Activated CD4-positive, alpha-beta memory T cell treated with anti-CD3 and anti-CD28 coated beads for 36 hours (primary cell): ENCODE measurements around the gene FOXP1. TPM values are rescaled to one million over a fixed set of nuclear protein-coding genes. Genes with fewer than 3 reads are reported as not detected.

Source experiments
- CTCF ChIA-PET: fragments of 350-600 bp; sonication (Branson Sonifier 250); formaldehyde crosslinking; loops from one replicate; lab custom pipeline; 2021; ENCODE audit warnings: antibody characterized with exemption, inconsistent platforms; lab: Charles Lee
- POLR2A ChIA-PET: fragments of 350-600 bp; sonication (Branson Sonifier 250); formaldehyde crosslinking; loops from one replicate; lab custom pipeline; 2021; ENCODE audit warnings: antibody characterized with exemption; lab: Charles Lee
- DNase-seq: peaks from one replicate; pipeline ENCODE4 v3.0.0-alpha.2; 2020
- H3K27ac Mint-ChIP-seq: one replicate; pipeline ENCODE4 v1.8.0; 2021; ENCODE audit warnings: mixed read lengths
- H3K27me3 Mint-ChIP-seq: one replicate; pipeline ENCODE4 v1.8.0; 2021; ENCODE audit warnings: mixed read lengths
- H3K36me3 Mint-ChIP-seq: one replicate; pipeline ENCODE4 v1.8.0; 2021; ENCODE audit warnings: mixed read lengths
- H3K4me1 Mint-ChIP-seq: one replicate; pipeline ENCODE4 v1.8.0; 2021; ENCODE audit warnings: low read depth, mixed read lengths
- H3K4me3 Mint-ChIP-seq: one replicate; pipeline ENCODE4 v1.8.0; 2021; ENCODE audit warnings: mild to moderate bottlenecking, mixed read lengths
- H3K9me3 Mint-ChIP-seq: one replicate; pipeline ENCODE4 v1.8.0; 2021; ENCODE audit warnings: mixed read lengths
- intact Hi-C: fragments of 100-400 bp; cut with micrococcal nuclease; formaldehyde crosslinking; loops from one replicate; pipeline ENCODE4 v1.15.1; 2023
- total RNA-seq, 2 experiments: library from RNA; stranded (reverse); gene quantifications; one replicate each; pipeline ENCODE4 v1.2.3, GENCODE V29; 2021

FOXP1 gene
- total RNA-seq, 2 experiments from 2014 or later: 94.4 to 102 TPM

GRCh38 chr3:71429597-71429988 lies 153.9 kb downstream of the FOXP1 start:
- POLR2A ChIA-PET: no interaction called here

GRCh38 chr3:71428841-71429596 lies 154.5 kb downstream of the FOXP1 start:
- Mint-ChIP-seq H3K9me3 (no peaks in the 10 kb centered on the region), H3K36me3 (peaks cover 12% of the 10 kb centered on the region), H3K4me3 (peak overlapping the region; percentile 24), H3K27ac (peak overlapping the region; percentile 61), H3K27me3 (no peaks in the 10 kb centered on the region), H3K4me1 (peaks cover 90% of the 10 kb centered on the region)
- DNase-seq: no peak
- ChIA-PET POLR2A (no interaction called here), CTCF (interaction anchor here (0.6 kb wide), 1 partner anchor 254 kb away, joined by 4 read pairs; no protein-coding TSS in a partner anchor)
- intact Hi-C loops: loop anchor here (10.0 kb wide), 1 partner anchor 124 kb away; no protein-coding TSS in a partner anchor

More at GRCh38 chr3:71429597-71429988, 153.9 kb downstream of the FOXP1 start:
- Mint-ChIP-seq H3K4me3 (peak overlapping the region; percentile 24), H3K9me3 (no peaks in the 10 kb centered on the region), H3K27ac (peak overlapping the region; percentile 63), H3K36me3 (peaks cover 8% of the 10 kb centered on the region), H3K27me3 (no peaks in the 10 kb centered on the region), H3K4me1 (peaks cover 87% of the 10 kb centered on the region)
- DNase-seq: no peak
- CTCF ChIA-PET: interaction anchor here (0.6 to 1.5 kb wide), 2 partner anchors 14 to 255 kb away, joined by 3 to 4 read pairs; no protein-coding TSS in a partner anchor
- intact Hi-C loops: loop anchor here (10.0 kb wide), 1 partner anchor 125 kb away; no protein-coding TSS in a partner anchor

DNA sequence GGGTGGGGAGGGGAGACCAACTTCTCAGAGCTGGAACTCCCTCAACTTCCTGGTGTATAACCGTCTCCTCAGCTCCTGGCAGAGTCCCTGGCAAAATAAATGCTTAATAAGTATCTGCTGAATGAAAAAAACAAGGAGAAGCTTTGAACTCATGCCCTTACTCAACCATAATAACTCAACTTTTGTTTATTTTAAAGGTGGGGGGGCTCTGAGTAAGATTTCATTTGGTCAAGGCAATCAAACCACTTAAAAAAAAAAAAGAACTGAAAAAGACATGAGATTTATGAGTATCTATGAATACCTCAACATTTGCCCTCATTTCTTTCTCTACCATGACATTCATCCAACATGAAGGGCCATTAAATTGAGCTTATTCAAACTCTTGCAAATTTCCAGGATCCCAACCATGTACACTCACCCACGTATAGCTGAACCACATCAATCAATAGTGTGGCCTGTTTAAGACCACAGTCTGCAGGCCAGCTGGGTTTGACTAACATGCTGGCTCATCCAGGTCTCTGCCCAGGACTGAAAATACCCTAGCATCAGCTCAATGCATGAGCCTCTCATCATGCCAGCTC lies 157.9 kb downstream of the FOXP1 start:
- peaks cover 87% of the 10 kb centered on the region for H3K4me1 Mint-ChIP-seq
- no peak overlapping the region for H3K27ac Mint-ChIP-seq
- intact Hi-C loops: loop anchor here (10.0 kb wide), 1 partner anchor 121 kb away; no protein-coding TSS in a partner anchor
- ChIA-PET POLR2A (interaction anchor here (0.7 to 1.4 kb wide), 3 partner anchors 10 to 210 kb away, joined by 3 read pairs; no protein-coding TSS in a partner anchor), CTCF (interaction anchor here (0.8 to 1.7 kb wide), 6 partner anchors 8 to 86 kb away, joined by 3 to 7 read pairs (median 4); no protein-coding TSS in a partner anchor)
- no peak overlapping the region for H3K4me3 Mint-ChIP-seq
- no peaks in the 10 kb centered on the region for H3K27me3 Mint-ChIP-seq
- H3K9me3 Mint-ChIP-seq: no peaks in the 10 kb centered on the region
- peaks cover 13% of the 10 kb centered on the region for H3K36me3 Mint-ChIP-seq
- DNase-seq: peak; percentile 68

DNA sequence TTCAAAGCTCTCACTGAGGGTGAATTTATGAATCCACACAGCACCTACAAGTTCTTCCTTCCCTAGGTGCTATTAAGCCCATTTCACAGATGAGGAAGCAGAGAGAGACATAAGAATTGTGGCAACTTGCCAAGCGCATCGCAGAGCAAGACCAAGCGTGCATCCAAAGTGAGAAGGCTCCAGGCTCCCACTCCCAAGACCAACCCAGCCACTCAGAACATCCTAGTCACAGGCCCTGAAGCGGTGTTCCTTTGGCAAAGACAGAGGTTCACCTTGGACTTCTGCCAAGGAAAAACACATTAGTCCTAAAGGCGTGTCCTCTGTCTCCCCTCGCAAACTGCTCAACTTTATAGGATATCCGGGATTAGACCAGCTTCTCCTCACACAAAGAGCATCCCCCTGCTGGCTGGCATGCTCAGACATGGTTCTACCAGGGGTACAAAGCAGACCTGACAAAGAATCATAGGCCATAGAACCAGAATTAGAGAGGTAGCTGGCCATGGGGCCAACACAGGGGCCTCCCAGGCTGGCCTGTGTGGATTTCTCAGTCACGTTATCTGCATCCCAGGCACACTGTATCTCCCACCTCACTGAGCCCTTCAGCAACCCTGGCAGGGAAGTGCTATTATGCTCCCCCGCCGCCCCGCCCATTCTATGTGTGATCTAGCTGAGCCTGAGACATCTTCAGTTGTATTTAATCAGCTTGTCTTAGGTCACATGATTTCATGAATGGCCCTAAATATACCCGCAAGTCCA lies 160.2 kb downstream of the FOXP1 start:
- intact Hi-C loops: loop anchor here (2.0 to 10.0 kb wide), 3 partner anchors 37 to 159 kb away; partner anchors contain the start of gene FOXP1
- no peaks in the 10 kb centered on the region for H3K27me3 Mint-ChIP-seq
- POLR2A ChIA-PET: interaction anchor here (0.9 to 2.4 kb wide), 3 partner anchors 25 to 63 kb away, joined by 5 to 16 read pairs (median 5); no protein-coding TSS in a partner anchor
- CTCF ChIA-PET: interaction anchor here (1.1 to 1.4 kb wide), 2 partner anchors 26 to 63 kb away, joined by 3 to 7 read pairs; no protein-coding TSS in a partner anchor
- H3K9me3 Mint-ChIP-seq: no peaks in the 10 kb centered on the region
- H3K4me1 Mint-ChIP-seq: peaks cover 81% of the 10 kb centered on the region
- no peak overlapping the region for H3K4me3 Mint-ChIP-seq
- peaks cover 15% of the 10 kb centered on the region for H3K36me3 Mint-ChIP-seq
- peak overlapping the region; percentile 85 for H3K27ac Mint-ChIP-seq
- no peak for DNase-seq

DNA sequence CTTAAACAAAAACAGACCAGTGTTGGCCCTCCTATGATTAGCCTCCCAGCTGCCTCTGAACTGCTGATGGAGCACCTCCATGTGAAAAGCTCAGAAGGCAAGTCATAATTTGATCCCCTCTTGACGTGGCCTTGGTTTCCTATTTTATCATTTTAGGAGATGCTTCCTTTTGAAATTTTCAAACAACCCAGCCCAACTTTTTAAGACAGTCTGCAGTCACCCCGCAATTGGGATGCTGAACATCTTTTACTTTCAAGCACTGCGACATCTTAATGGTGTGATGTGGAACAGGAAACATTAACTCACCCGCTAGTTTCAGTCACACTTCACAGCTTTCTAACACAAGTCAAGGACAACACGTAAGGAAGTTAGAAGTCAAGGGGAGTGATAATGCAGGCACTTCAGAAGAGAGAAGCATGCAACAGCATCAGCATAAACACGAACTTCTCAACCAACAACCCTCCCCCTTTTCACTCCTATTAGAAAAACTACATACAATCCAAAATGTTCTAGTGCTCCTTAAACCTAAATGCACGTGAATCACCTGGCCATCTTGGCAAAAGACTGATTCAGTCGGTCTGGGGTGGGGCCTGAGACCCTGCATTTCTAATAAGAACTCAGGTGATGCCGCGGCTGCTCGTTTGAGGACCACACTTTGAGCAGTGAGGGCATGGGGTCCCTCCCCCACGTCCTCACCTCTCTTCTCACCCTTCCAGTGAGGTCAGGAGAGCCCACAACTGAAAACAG lies 161.5 kb downstream of the FOXP1 start:
- Mint-ChIP-seq H3K4me1 (peaks cover 84% of the 10 kb centered on the region), H3K36me3 (peaks cover 12% of the 10 kb centered on the region), H3K9me3 (no peaks in the 10 kb centered on the region), H3K27ac (peak overlapping the region; percentile 85), H3K4me3 (peak overlapping the region; percentile 44), H3K27me3 (no peaks in the 10 kb centered on the region)
- DNase-seq: peak; percentile 74
- ChIA-PET POLR2A (interaction anchor here (0.8 to 2.4 kb wide), 9 partner anchors 32 to 411 kb away, joined by 3 to 16 read pairs (median 5); partner anchors contain the start of gene FOXP1), CTCF (interaction anchor here (2.3 kb wide), 1 partner anchor 24 kb away, joined by 10 read pairs; no protein-coding TSS in a partner anchor)
- intact Hi-C loops: loop anchor here (1.0 to 10.0 kb wide), 11 partner anchors 9 to 335 kb away; partner anchors contain the start of gene FOXP1

GRCh38 chr3:71421475-71421819 lies 162.1 kb downstream of the FOXP1 start:
- ChIA-PET CTCF (interaction anchor here (2.3 kb wide), 1 partner anchor 23 kb away, joined by 10 read pairs; no protein-coding TSS in a partner anchor), POLR2A (interaction anchor here (0.8 to 2.4 kb wide), 9 partner anchors 33 to 410 kb away, joined by 3 to 16 read pairs (median 5); partner anchors contain the start of gene FOXP1)
- peaks cover 12% of the 10 kb centered on the region for H3K36me3 Mint-ChIP-seq
- peak overlapping the region; percentile 85 for H3K27ac Mint-ChIP-seq
- peak overlapping the region; percentile 44 for H3K4me3 Mint-ChIP-seq
- peaks cover 89% of the 10 kb centered on the region for H3K4me1 Mint-ChIP-seq
- intact Hi-C loops: loop anchor here (5.0 to 10.0 kb wide), 2 partner anchors 117 to 161 kb away; partner anchors contain the start of gene FOXP1
- DNase-seq: no peak
- H3K27me3 Mint-ChIP-seq: no peaks in the 10 kb centered on the region
- H3K9me3 Mint-ChIP-seq: no peaks in the 10 kb centered on the region

DNA sequence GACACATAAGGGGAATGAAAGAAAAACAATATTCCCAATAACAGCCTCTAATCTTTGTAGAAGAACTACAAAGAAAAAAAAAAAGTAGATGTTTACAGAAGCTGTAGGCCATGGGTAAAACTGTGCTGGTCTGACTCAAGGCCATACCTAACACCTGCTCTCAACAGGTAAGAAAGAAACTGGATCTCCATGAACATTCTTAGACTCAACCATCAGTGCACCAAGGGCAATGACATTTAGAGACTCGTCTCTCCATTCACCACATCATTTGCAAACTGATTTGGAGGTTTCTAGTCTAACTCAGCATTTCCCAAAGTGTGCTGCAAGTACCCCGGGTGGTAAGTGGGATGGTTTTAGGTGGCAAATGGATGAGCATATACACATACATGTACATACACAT lies 164.2 kb downstream of the FOXP1 start:
- Mint-ChIP-seq H3K27ac (no peak overlapping the region), H3K27me3 (no peaks in the 10 kb centered on the region), H3K4me3 (no peak overlapping the region), H3K9me3 (no peaks in the 10 kb centered on the region), H3K36me3 (peaks cover 4% of the 10 kb centered on the region), H3K4me1 (peaks cover 89% of the 10 kb centered on the region)
- ChIA-PET CTCF (interaction anchor here (0.6 kb wide), 1 partner anchor 31 kb away, joined by 3 read pairs; no protein-coding TSS in a partner anchor), POLR2A (interaction anchor here (0.6 kb wide), 1 partner anchor 190 kb away, joined by 3 read pairs; no protein-coding TSS in a partner anchor)
- DNase-seq: no peak
- intact Hi-C loops: no loop called here

GRCh38 chr3:71417791-71418190 lies 165.7 kb downstream of the FOXP1 start:
- ChIA-PET CTCF (interaction anchor here (0.8 to 2.5 kb wide), 3 partner anchors 8 to 53 kb away, joined by 3 to 12 read pairs (median 4); no protein-coding TSS in a partner anchor), POLR2A (interaction anchor here (1.2 kb wide), 1 partner anchor 37 kb away, joined by 3 read pairs; no protein-coding TSS in a partner anchor)
- H3K27ac Mint-ChIP-seq: no peak overlapping the region
- no peak overlapping the region for H3K4me3 Mint-ChIP-seq
- H3K27me3 Mint-ChIP-seq: no peaks in the 10 kb centered on the region
- DNase-seq: no peak
- H3K4me1 Mint-ChIP-seq: peaks cover 84% of the 10 kb centered on the region
- no peaks in the 10 kb centered on the region for H3K9me3 Mint-ChIP-seq
- peaks cover 1% of the 10 kb centered on the region for H3K36me3 Mint-ChIP-seq
- intact Hi-C loops: no loop called here

DNA sequence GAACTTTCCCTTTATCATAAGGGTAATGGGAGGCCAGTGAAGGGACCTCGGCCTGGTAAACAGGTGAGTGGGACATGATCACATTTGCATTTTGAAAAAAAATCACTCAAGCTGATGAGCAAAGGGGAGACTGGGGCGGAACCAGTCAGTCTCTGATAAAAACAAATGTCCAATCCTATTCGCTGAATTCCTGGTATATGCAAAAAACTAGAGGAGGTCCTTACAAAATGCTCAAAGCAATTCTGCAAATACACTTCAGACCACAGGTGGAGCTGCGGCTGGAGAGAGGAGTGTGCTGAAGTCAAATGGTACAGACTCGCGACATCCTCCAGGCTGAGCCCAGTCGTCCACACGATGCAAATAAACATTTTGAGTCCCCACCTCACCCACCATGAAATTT lies 166.7 kb downstream of the FOXP1 start:
- no peaks in the 10 kb centered on the region for H3K9me3 Mint-ChIP-seq

DNA sequence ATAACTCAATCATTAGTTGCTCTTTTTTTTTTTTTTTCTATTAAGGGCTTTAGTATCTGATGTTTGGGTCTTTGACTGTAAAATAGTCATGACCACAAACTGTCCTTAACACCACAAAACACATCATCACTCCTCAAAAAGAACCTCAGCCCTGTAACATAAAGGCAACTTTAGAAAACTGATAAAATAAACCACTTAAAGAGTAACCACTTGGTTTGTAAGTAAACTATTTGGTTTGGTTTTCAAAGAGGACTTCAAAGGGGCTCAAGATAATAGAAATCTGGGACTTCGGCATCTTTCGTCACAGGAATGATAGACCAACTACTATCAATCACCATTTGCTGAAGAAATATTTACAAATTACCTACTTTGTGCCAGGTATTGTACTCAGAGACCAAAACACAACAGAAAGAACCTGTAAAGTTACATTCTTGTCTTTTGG lies 167.8 kb downstream of the FOXP1 start:
- ChIA-PET POLR2A (interaction anchor here (0.6 kb wide), 1 partner anchor 10 kb away, joined by 3 read pairs; no protein-coding TSS in a partner anchor), CTCF (interaction anchor here (0.6 to 2.5 kb wide), 2 partner anchors 18 to 314 kb away, joined by 3 to 12 read pairs; no protein-coding TSS in a partner anchor)
- H3K36me3 Mint-ChIP-seq: peaks cover 6% of the 10 kb centered on the region
- H3K4me1 Mint-ChIP-seq: peaks cover 68% of the 10 kb centered on the region
- H3K27me3 Mint-ChIP-seq: no peaks in the 10 kb centered on the region
- H3K9me3 Mint-ChIP-seq: no peaks in the 10 kb centered on the region
- H3K27ac Mint-ChIP-seq: peak overlapping the region; percentile 57
- peak overlapping the region; percentile 50 for H3K4me3 Mint-ChIP-seq
- intact Hi-C loops: no loop called here
- DNase-seq: no peak

More for the DNA sequence above, 166.7 kb downstream of the FOXP1 start:
- CTCF ChIA-PET: interaction anchor here (0.6 to 2.5 kb wide), 5 partner anchors 9 to 1297 kb away, joined by 3 to 12 read pairs (median 3); no protein-coding TSS in a partner anchor
- Mint-ChIP-seq H3K27ac (peak overlapping the region; percentile 67), H3K4me1 (peaks cover 80% of the 10 kb centered on the region), H3K36me3 (peaks cover 6% of the 10 kb centered on the region), H3K4me3 (peak overlapping the region; percentile 21), H3K27me3 (no peaks in the 10 kb centered on the region)
- DNase-seq: peak; percentile 62
- intact Hi-C loops: no loop called here
- POLR2A ChIA-PET: interaction anchor here (0.7 to 1.3 kb wide), 3 partner anchors 32 to 166 kb away, joined by 3 read pairs; no protein-coding TSS in a partner anchor
